Raji (cell line): Measurements from ENCODE around the gene NUDC.

Experiments used
- POLR2A ChIP-seq: IDR thresholded peaks from 2 replicates; pipeline ENCODE4 v1.6.1; 2011; ENCODE audit warnings: low read depth, low read length, control low read depth; ENCODE audit not compliant: insufficient read depth

NUDC gene

GRCh38 chr1:26907071-26907917 is 14.2 kb upstream of the NUDC start:
- TF ChIP-seq POLR2A: no peak

- TF ChIP-seq POLR2A: no peak
Observed at GRCh38 chr1:26909951-26910342, 11.6 kb upstream of the NUDC start.

GRCh38 chr1:26910343-26911160 is 11.0 kb upstream of the NUDC start:
- TF ChIP-seq POLR2A: no peak

- no peak for TF ChIP-seq POLR2A
Observed at GRCh38 chr1:26911399-26912146, 10.0 kb upstream of the NUDC start.

- TF ChIP-seq POLR2A: no peak
Observed at GRCh38 chr1:26912147-26912490, 9.4 kb upstream of the NUDC start.

GRCh38 chr1:26913389-26913753 is 8.2 kb upstream of the NUDC start:
- TF ChIP-seq POLR2A: no peak

GRCh38 chr1:26913754-26914619 is 7.6 kb upstream of the NUDC start, which contains the start of gene NR0B2:
Gene NR0B2, minus strand, starts transcription at chr1:26913975. Its CDS starts 35 bp downstream, at chr1:26913940.
- TF ChIP-seq POLR2A: no peak

- TF ChIP-seq POLR2A: no peak
Observed at GRCh38 chr1:26915204-26915842, 6.2 kb upstream of the NUDC start.

GRCh38 chr1:26921126-26921539 is 410 bp upstream of the NUDC start:
- TF ChIP-seq POLR2A: no peak

GRCh38 chr1:26922431-26922729 is 837 bp downstream of the NUDC start:
- TF ChIP-seq POLR2A: no peak

- TF ChIP-seq POLR2A: no peak
Observed at GRCh38 chr1:26922901-26923300, 1.4 kb downstream of the NUDC start.

GRCh38 chr1:26923711-26924110 is 2.2 kb downstream of the NUDC start:
- no peak for TF ChIP-seq POLR2A

- no peak for TF ChIP-seq POLR2A
Observed at GRCh38 chr1:26932531-26932930, 11.0 kb downstream of the NUDC start.

GRCh38 chr1:26936823-26937222 is 15.3 kb downstream of the NUDC start:
- no peak for TF ChIP-seq POLR2A
